K562 (cell line): ENCODE measurements around the gene NRF1. TPM values are rescaled to one million over a fixed set of nuclear protein-coding genes. Genes with fewer than 3 reads are reported as not detected.

Experiments
- ATAC-seq: fragments of 200-7000 bp; cut with Tn5 transposase; 3 replicates; pipeline ENCODE4 v1.9.1; 2020; ENCODE audit warnings: moderate library complexity
- BruUV-seq: library from RNA; stranded (reverse); fragments of 400-500 nt; replicated peaks from 2 replicates; lab custom pipeline; 2021; lab: Mats Ljungman, UMichigan
- CTCF ChIA-PET: fragments of 300-600 bp; formaldehyde crosslinking; extraction: SDS; loops from one replicate; lab custom pipeline; 2021; ENCODE audit warnings: low intra/inter-chr PET ratio; lab: Yijun Ruan, JAX
- POLR2A ChIA-PET: fragments of 300-600, 350-650 bp; sonication (Branson Sonifier 250); formaldehyde crosslinking; extraction: SDS; loops from one replicate; lab custom pipeline; 2021; ENCODE audit warnings: antibody characterized with exemption, inconsistent platforms; lab: Yijun Ruan, JAX
- DNase-seq, 4 experiments: peaks; one replicate each; pipeline versions ENCODE4 v3.0.0 to v3.0.0-alpha.2; 2011 to 2018; ENCODE audit warnings: low spot score in 3 of 4, mixed read lengths in 3 of 4; ENCODE audit errors: extremely low read depth in 1 of 4
- FAIRE-seq: peaks from 2 replicates; lab custom pipeline; 2011; peaks lifted over from hg19 to GRCh38; lab: Jason Lieb, UNC
- H2AFZ ChIP-seq: 2 replicates; pipeline ENCODE4 v1.6.0; 2011; ENCODE audit warnings: low read depth, low read length, control low read depth, inconsistent platforms
- H3K27ac ChIP-seq: fragments of 200-600 bp; 3 replicates; pipeline ENCODE4 v1.8.0; 2011; ENCODE audit warnings: low read depth, mild to moderate bottlenecking, control low read depth, inconsistent platforms, low read length, moderate library complexity, mixed read lengths; ENCODE audit errors: extremely low read depth
- H3K27me3 ChIP-seq, 2 experiments: fragments of 300-600 bp in 1 of 2; 2 replicates in 1 of 2; 3 replicates in 1 of 2; pipeline versions ENCODE4 v1.6.0 to v1.8.0; 2011; ENCODE audit warnings: inconsistent platforms in 2 of 2, low read length in 2 of 2, mild to moderate bottlenecking in 1 of 2, mixed read lengths in 1 of 2, moderate library complexity in 1 of 2; ENCODE audit not compliant: control insufficient read depth in 2 of 2, insufficient read depth in 2 of 2
- H3K36me3 ChIP-seq: fragments of 300-600 bp; 3 replicates; pipeline ENCODE4 v1.8.0; 2011; ENCODE audit warnings: mild to moderate bottlenecking, low read length, inconsistent platforms; ENCODE audit not compliant: control insufficient read depth, insufficient read depth
- H3K4me1 ChIP-seq, 2 experiments: fragments of 200-600 bp in 1 of 2; replicated peaks in 1 of 2; 2 replicates in 1 of 2; 3 replicates in 1 of 2; pipeline versions ENCODE4 v1.5.1 to v1.8.0; 2011; ENCODE audit warnings: inconsistent platforms in 2 of 2, low read length in 2 of 2, mild to moderate bottlenecking in 1 of 2, mixed read lengths in 1 of 2, moderate library complexity in 1 of 2; ENCODE audit not compliant: control insufficient read depth in 2 of 2, insufficient read depth in 2 of 2
- H3K4me2 ChIP-seq: 2 replicates; pipeline ENCODE4 v1.6.1; 2011; ENCODE audit warnings: low read length, control low read depth, inconsistent platforms, mixed read lengths; ENCODE audit not compliant: insufficient read depth
- H3K4me3 ChIP-seq: fragments of 200-600 bp; sonication (generic), shearing (Covaris generic); 2 replicates; pipeline ENCODE4 v1.5.1; 2016; ENCODE audit warnings: control low read depth, inconsistent platforms
- H3K79me2 ChIP-seq: fragments of 200-600 bp; 3 replicates; pipeline ENCODE4 v1.8.0; 2011; ENCODE audit warnings: low read length, inconsistent platforms; ENCODE audit not compliant: control insufficient read depth, insufficient read depth
- H3K9ac ChIP-seq, 2 experiments: 2 replicates each; pipeline versions ENCODE4 v1.6.0 to v1.6.1; 2011; ENCODE audit warnings: low read depth in 2 of 2, low read length in 2 of 2, control low read depth in 1 of 2, inconsistent platforms in 1 of 2, mild to moderate bottlenecking in 1 of 2, mixed read lengths in 1 of 2; ENCODE audit not compliant: insufficient read depth in 1 of 2
- H3K9me1 ChIP-seq: one replicate; pipeline ENCODE4 v1.6.0; 2011; ENCODE audit warnings: inconsistent platforms, mild to moderate bottlenecking, low read length, moderate library complexity; ENCODE audit not compliant: control insufficient read depth, insufficient read depth
- H3K9me3 ChIP-seq: replicated peaks from 2 replicates; pipeline ENCODE4 v1.5.1; 2011; ENCODE audit warnings: low read depth, low read length, inconsistent platforms; ENCODE audit not compliant: control insufficient read depth, insufficient read depth
- H4K20me1 ChIP-seq: replicated peaks from 2 replicates; pipeline ENCODE4 v1.6.1; 2011; ENCODE audit warnings: low read length, inconsistent platforms, mixed read lengths; ENCODE audit not compliant: control insufficient read depth, insufficient read depth
- CBX3 ChIP-seq, 2 experiments: IDR thresholded peaks; 1 replicate in 1 of 2; 2 replicates in 1 of 2; pipeline ENCODE4 v1.6.1; 2012; ENCODE audit warnings: inconsistent platforms in 2 of 2, low read length in 2 of 2, borderline replicate concordance in 1 of 2, control low read depth in 1 of 2
- CHD4 ChIP-seq: fragments of 200-600 bp; sonication (generic); IDR thresholded peaks from 3 replicates; pipeline ENCODE4 v1.6.1; 2012; ENCODE audit warnings: low read depth, mild to moderate bottlenecking, mixed read lengths, low read length, inconsistent platforms; ENCODE audit not compliant: insufficient read depth, insufficient replicate concordance, poor library complexity, severe bottlenecking
- LARP7 ChIP-seq: fragments of 450-650 bp; IDR thresholded peaks from 2 replicates; pipeline ENCODE4 v1.6.1; 2016
- MAZ ChIP-seq, 2 experiments: fragments of 450-650 bp in 1 of 2; sonication (generic) in 1 of 2; formaldehyde crosslinking; IDR thresholded peaks in 1 of 2; conservative IDR thresholded peaks in 1 of 2; 2 replicates each; pipeline versions ENCODE4 v1.4.0 to v1.5.0; 2020; ENCODE audit warnings: mild to moderate bottlenecking in 1 of 2, missing genetic modification reagents in 1 of 2
- RBM34 ChIP-seq: fragments of 200-400 bp; formaldehyde crosslinking; IDR thresholded peaks from 2 replicates; pipeline ENCODE4 v1.6.1; 2018; ENCODE audit warnings: low read length, borderline replicate concordance; ENCODE audit not compliant: insufficient read depth
- SP1 ChIP-seq: sonication (generic); formaldehyde crosslinking; IDR thresholded peaks from 2 replicates; pipeline ENCODE4 v1.8.1; 2022; ENCODE audit warnings: mild to moderate bottlenecking, missing genetic modification reagents
- ZNF12 ChIP-seq: sonication (generic); formaldehyde crosslinking; IDR thresholded peaks from 2 replicates; pipeline ENCODE4 v1.4.0; 2020; ENCODE audit warnings: mild to moderate bottlenecking, missing genetic modification reagents
- WGBS: fragments of 100-300 bp; shearing (Covaris generic); methylation state at CpG from one replicate; pipeline ENCODE4 v1.1.6; 2016; ENCODE audit warnings: low coverage, mixed read lengths; ENCODE audit not compliant: insufficient coverage; ENCODE audit errors: missing lambda C conversion rate; 5-methylcytosine and 5-hydroxymethylcytosine counted together
- in situ Hi-C: fragments of 300-500 bp; cut with MboI; formaldehyde crosslinking; loops from 4 replicates; pipeline ENCODE4 v1.15.0; 2018; ENCODE audit warnings: inconsistent platforms, mixed read lengths
- intact Hi-C: fragments of 100-400 bp; cut with micrococcal nuclease; formaldehyde crosslinking; loops from 2 replicates; pipeline ENCODE4 v1.14.2; 2022
- polyA plus RNA-seq, 8 experiments: library from polyadenylated mRNA; depleted of rRNA in 4 of 8; stranded (reverse) in 5 of 8; unstranded in 3 of 8; fragments of >200 nt; fragmentation: Nextera tagmentation in 2 of 8; fragmentation: Illumina TruSeq in 1 of 8; extraction: Ambion mirVana in 2 of 8; extraction: Trizol in 1 of 8; gene quantifications; 2 replicates each; pipeline versions ENCODE4 v1.2.1 to v1.2.3, GENCODE V29; 2011 to 2014; ENCODE audit warnings: inconsistent platforms in 1 of 8, missing spikeins in 1 of 8
- total RNA-seq, 7 experiments: library from RNA; depleted of rRNA in 6 of 7; stranded (reverse); fragments of >200 nt in 6 of 7; fragmentation: Illumina TruSeq in 2 of 7; extraction: Trizol in 2 of 7; gene quantifications; 2 replicates each; pipeline versions ENCODE4 v1.2.1 to v1.2.3, GENCODE V29; 2011 to 2021; ENCODE audit warnings: low replicate concordance in 1 of 7
- TF ChIP-seq, protein P1 (sequence below), 2 experiments: IDR thresholded peaks; 2 replicates each; pipeline ENCODE4 v1.6.1; 2012; ENCODE audit warnings: improper control_type of control experiment in 2 of 2, low read depth in 2 of 2, low read length in 2 of 2, borderline replicate concordance in 1 of 2
- TF ChIP-seq, protein P2 (sequence below): conservative IDR thresholded peaks from 2 replicates; pipeline ENCODE4 v1.6.1; 2011; ENCODE audit warnings: low read depth, mild to moderate bottlenecking, low read length; ENCODE audit not compliant: control insufficient read depth
- TF ChIP-seq, protein P3 (sequence below): fragments of 250-450 bp; sonication (Bioruptor Pico); IDR thresholded peaks from 2 replicates; pipeline ENCODE4 v1.8.0; 2022; ENCODE audit warnings: inconsistent platforms
- TF ChIP-seq, protein P4 (sequence below), 2 experiments: fragments of 250-450 bp in 1 of 2; fragments of 450-650 bp in 1 of 2; sonication (Bioruptor Pico) in 1 of 2; IDR thresholded peaks; 2 replicates each; pipeline versions ENCODE4 v1.6.1 to v1.8.0; 2016 to 2021; ENCODE audit warnings: mild to moderate bottlenecking in 2 of 2, moderate library complexity in 2 of 2, missing compliant biosample characterization in 1 of 2, missing genetic modification characterization in 1 of 2

Gene NRF1
- total and polyA plus RNA-seq, 9 of the 15 experiments (the other 6 are each of a cell fraction or from before 2014, with no cell fraction given), result 8.6 to 28.8 (median 20.3) TPM

DNA sequence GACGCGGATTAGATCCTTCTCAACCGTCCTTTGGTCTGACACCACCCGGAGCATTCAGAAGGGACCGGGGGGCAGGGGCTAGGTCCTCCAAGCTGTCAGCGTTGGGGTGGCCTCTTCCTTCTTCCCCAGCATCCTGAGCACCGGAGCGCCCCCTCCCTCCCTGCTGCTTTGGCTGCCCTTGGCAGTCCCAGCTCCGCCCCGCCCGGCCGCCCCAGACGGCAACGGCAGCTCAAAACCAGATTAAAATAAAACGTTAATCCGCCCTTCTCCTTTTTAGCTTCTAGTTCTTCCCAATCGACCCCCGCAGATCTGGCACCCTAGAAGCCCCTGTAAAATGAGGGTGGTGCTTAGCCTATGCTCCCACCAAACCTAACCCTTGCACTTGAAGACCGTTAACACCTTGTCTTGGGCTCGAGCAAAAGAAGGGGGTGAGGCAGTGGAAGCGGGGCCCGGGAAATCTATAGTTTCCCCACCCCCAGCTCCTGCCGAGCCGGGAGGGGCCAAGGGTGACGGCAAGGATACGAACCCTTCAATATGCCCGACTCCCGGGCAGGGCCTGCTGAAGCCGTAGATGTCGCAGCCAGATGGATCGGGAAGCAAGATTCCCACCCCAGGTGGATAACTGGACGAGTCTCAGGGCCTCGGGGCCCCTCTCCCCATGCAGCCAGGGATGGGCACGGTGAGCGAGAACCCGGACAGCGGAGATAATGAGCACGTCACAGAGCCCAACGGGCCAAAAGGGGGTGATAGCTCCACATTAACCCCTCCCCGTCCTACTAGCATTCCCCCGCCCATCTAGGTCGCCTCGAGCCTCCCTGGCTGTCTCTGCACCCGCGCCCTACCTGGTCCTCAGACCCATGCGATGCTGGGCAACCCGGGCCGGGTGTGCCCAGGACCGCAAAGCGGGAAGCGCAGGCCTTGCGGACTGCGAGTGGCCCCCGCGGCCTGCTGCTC is 169.7 kb downstream of the NRF1 start:
- Histone ChIP-seq H3K9ac (peak overlapping the region; percentile 52 to 97; a peak in 3 of 4 replicates), H4K20me1 (no peaks in the 10 kb centered on the region; the same call in 1 of the 2 replicates), H3K27me3 (no peaks in the 10 kb centered on the region), H3K79me2 (peaks cover 23% of the 10 kb centered on the region; the same call in 2 of the 3 replicates), H3K4me1 (peaks cover 13 to 80% of the 10 kb centered on the region in 2 experiments; a peak in 3 of 5 replicates), H3K9me3 (no peaks in the 10 kb centered on the region), H3K9me1 (no peaks in the 10 kb centered on the region), H2AFZ (peak overlapping the region; percentile 97), H3K36me3 (no peaks in the 10 kb centered on the region), H3K4me3 (peak overlapping the region; percentile 93), H3K4me2 (peak overlapping the region; percentile 86), H3K27ac (peak overlapping the region; percentile 78; the same call in 2 of the 3 replicates)
- FAIRE-seq, result peak; percentile 72
- POLR2A ChIA-PET, result interaction anchor here (0.7 to 1.0 kb wide), 2 partner anchors 21 to 143 kb away, joined by 3 to 4 read pairs; no protein-coding TSS in a partner anchor
- intact Hi-C loops, result no loop called here
- WGBS, result 48% methylated on average over 53 of the region's 55 CpGs
- TSS peak; percentile 45 for BruUV-seq
- in situ Hi-C loops, result no loop called here
- DNase-seq, result peak; percentile 78 to 79 (median 78)
- ATAC-seq, result peak; percentile 32
- CTCF ChIA-PET, result interaction anchor here (0.7 kb wide), 1 partner anchor 1722 kb away, joined by 3 read pairs; no protein-coding TSS in a partner anchor
- TF ChIP-seq, protein P1, sequence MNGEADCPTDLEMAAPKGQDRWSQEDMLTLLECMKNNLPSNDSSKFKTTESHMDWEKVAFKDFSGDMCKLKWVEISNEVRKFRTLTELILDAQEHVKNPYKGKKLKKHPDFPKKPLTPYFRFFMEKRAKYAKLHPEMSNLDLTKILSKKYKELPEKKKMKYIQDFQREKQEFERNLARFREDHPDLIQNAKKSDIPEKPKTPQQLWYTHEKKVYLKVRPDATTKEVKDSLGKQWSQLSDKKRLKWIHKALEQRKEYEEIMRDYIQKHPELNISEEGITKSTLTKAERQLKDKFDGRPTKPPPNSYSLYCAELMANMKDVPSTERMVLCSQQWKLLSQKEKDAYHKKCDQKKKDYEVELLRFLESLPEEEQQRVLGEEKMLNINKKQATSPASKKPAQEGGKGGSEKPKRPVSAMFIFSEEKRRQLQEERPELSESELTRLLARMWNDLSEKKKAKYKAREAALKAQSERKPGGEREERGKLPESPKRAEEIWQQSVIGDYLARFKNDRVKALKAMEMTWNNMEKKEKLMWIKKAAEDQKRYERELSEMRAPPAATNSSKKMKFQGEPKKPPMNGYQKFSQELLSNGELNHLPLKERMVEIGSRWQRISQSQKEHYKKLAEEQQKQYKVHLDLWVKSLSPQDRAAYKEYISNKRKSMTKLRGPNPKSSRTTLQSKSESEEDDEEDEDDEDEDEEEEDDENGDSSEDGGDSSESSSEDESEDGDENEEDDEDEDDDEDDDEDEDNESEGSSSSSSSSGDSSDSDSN (IDR thresholded peaks at IDR 0.05; ENCODE audit: borderline replicate concordance in 1 of 2, low read depth in 2 of 2, low read length in 2 of 2), result peak in 1 of 2 experiments; percentile 55; a peak in 1 of 4 replicates
- TF ChIP-seq ZNF12 (0 out of 2 replicates have a peak, but pooled peaks have one; percentile 12), CBX3 (IDR thresholded peaks at IDR 0.05; ENCODE audit: borderline replicate concordance in 1 of 2, low read length in 2 of 2) (peak in 1 of 2 experiments; percentile 14; a peak in 2 of 3 replicates), CHD4 (peak; percentile 2), SP1 (peak; percentile 56; the same call in 1 of the 2 replicates), LARP7 (no peak), MAZ (CRISPR knock-in tag; conservative IDR thresholded peaks at IDR 0.05 in 1 of 2, IDR thresholded peaks at IDR 0.05 in 1 of 2) (peak in 1 of 2 experiments; percentile 44; a peak in 1 of 4 replicates), RBM34 (no peak)
- TF ChIP-seq, protein P2, sequence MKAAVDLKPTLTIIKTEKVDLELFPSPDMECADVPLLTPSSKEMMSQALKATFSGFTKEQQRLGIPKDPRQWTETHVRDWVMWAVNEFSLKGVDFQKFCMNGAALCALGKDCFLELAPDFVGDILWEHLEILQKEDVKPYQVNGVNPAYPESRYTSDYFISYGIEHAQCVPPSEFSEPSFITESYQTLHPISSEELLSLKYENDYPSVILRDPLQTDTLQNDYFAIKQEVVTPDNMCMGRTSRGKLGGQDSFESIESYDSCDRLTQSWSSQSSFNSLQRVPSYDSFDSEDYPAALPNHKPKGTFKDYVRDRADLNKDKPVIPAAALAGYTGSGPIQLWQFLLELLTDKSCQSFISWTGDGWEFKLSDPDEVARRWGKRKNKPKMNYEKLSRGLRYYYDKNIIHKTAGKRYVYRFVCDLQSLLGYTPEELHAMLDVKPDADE, result 0 out of 2 replicates have a peak, but pooled peaks have one; percentile 35
- TF ChIP-seq, protein P3, sequence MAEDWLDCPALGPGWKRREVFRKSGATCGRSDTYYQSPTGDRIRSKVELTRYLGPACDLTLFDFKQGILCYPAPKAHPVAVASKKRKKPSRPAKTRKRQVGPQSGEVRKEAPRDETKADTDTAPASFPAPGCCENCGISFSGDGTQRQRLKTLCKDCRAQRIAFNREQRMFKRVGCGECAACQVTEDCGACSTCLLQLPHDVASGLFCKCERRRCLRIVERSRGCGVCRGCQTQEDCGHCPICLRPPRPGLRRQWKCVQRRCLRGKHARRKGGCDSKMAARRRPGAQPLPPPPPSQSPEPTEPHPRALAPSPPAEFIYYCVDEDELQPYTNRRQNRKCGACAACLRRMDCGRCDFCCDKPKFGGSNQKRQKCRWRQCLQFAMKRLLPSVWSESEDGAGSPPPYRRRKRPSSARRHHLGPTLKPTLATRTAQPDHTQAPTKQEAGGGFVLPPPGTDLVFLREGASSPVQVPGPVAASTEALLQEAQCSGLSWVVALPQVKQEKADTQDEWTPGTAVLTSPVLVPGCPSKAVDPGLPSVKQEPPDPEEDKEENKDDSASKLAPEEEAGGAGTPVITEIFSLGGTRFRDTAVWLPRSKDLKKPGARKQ (CRISPR knock-in tag), result 0 out of 2 replicates have a peak, but pooled peaks have one; percentile 76
- TF ChIP-seq, protein P4, sequence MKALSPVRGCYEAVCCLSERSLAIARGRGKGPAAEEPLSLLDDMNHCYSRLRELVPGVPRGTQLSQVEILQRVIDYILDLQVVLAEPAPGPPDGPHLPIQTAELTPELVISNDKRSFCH (CRISPR knock-in tag; IDR thresholded peaks at IDR 0.05), result no peak
- TF ChIP-seq, protein P4 (tag; IDR thresholded peaks at IDR 0.05), result no peak
